Retina (tissue), 1 donor: ENCODE results near the gene THSD4.

Experiments used
- DNase-seq: peaks from one replicate; pipeline ENCODE4 v3.0.0-alpha.2; 2016

Gene THSD4

GRCh38 chr15:71098920-71099319, 16.4 kb upstream of the THSD4 start:
- DNase-seq: no peak

GRCh38 chr15:71103102-71103676, 12.1 kb upstream of the THSD4 start:
- DNase-seq: no peak

DNA sequence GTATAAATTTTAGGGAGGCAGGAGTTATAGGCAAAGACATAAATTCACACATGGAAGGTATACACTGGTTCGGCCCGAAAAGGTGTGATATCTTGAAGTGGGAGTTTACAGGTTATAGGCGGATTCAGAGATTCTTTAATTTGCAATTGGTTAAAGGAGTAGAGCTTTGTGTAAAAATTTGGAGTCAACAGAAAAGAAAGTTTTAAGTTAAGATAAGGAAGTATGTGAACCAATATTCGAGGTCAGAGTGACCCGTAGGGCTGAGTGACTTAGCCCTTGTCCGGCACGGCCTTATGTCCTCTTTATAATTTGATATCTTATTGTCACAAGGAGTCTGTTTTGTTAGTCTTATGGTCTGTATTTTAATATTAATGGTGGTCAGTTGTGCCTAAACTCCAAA, 10.6 kb upstream of the THSD4 start:
- no peak for DNase-seq

DNA sequence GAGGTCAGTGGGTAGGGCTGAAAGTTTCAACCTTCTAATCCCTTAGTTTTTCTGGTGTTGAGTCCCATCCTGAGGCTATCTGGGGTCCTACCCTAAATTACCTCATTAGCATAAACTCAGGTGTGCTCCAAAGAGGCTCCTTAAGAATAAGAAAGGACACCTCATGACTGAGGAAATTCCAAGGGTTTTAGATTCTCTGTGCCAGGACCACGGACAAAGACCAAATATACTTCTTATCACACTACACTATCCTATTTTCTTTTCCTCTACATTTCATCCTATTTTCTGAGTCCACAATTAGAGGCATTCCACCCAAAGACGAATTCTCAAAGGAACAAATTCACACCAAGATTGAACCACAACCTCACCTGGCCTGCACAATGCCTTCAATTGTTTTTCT, 9.8 kb upstream of the THSD4 start:
- no peak for DNase-seq

- no peak for DNase-seq
These were observed 8.3 kb upstream of the THSD4 start for GRCh38 chr15:71106802-71107500.

DNA sequence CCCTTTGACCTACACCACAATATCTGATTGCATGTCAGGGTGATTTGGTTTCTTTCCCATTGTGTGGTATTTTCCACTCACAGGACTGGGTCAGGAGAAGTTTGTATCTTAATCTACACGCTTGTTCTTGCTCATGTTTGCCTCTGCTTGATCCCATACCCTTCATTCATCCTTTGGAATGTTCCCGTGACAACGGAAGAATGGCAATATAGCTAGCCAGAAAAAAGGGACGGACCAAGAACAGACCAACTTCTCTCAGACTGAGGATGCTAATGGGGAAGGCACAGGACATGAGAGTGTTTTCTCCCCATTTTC, 7.8 kb upstream of the THSD4 start:
- no peak for DNase-seq

GRCh38 chr15:71109130-71109529, 6.1 kb upstream of the THSD4 start:
- no peak for DNase-seq

DNA sequence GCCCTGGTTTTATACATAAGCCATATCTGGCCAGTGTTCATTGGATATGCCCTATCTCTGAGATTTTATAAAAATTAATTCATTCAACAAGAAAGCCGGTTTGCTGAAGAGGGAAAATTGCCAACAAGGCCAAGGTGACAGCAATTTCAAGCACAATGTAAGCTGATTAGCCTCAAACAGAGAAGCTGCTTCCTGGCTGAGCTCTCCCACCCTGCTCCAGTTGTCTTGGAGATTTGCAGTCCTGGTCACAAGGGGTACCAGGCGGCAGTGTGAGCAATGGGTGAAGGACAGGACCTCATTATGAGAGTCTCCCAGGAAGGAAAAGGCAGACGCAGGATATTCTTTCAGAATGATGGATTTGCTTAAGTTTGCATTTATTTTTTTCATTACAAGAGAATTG, 5.4 kb upstream of the THSD4 start:
- DNase-seq: no peak

GRCh38 chr15:71110405-71111180, 4.7 kb upstream of the THSD4 start:
- DNase-seq: no peak

GRCh38 chr15:71111181-71111565, 4.1 kb upstream of the THSD4 start:
- DNase-seq: no peak

GRCh38 chr15:71111950-71112349, 3.3 kb upstream of the THSD4 start:
- no peak for DNase-seq

DNA sequence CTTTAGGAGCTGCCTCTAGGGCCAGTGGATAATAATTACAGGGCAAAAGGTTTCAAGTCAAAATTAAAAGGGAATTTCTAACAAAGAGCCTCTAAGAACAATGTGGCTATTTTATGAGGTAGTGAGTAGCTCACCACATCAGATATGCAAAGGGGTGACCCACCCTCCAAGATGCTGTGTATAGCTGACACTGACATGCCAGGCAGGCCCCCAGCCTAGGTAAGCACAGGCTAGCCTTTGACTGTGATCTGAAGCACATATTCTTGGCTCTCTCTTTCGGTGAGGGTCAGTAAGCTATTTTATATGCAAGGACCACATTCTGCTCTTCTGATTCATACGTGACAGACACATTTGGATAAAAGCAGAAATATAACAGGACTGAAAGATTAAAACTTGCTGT, 2.8 kb upstream of the THSD4 start:
- DNase-seq: no peak

GRCh38 chr15:71114066-71114680, 1.1 kb upstream of the THSD4 start:
- no peak for DNase-seq

- DNase-seq: peak; percentile 71
These were observed 488 bp downstream of the THSD4 start for GRCh38 chr15:71115567-71116351.

DNA sequence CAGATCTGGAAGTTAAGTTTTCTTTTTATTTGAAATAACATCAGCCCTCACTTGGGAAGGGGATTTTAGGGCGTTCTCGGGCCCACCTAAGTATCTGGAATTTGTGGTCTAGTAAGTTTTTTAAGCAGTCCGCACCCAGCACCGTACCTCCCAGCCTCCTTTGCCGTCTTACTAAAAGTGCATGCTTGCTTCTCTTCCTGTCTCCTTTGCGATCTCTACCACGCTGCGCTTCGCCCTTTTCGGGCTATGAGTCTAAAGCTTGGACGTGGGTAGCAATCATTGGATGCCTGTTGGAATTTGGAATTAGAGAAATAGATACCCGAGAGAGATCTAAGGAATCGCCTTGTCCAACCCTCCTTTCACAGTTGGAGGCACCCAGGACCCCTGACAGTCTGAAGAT, 1.1 kb downstream of the THSD4 start:
- DNase-seq: no peak

- DNase-seq: no peak
These were observed 1.7 kb downstream of the THSD4 start for GRCh38 chr15:71116942-71117341.

GRCh38 chr15:71117714-71118305, 2.5 kb downstream of the THSD4 start:
- no peak for DNase-seq

- DNase-seq: no peak
These were observed 3.1 kb downstream of the THSD4 start for GRCh38 chr15:71118345-71118744.

DNA sequence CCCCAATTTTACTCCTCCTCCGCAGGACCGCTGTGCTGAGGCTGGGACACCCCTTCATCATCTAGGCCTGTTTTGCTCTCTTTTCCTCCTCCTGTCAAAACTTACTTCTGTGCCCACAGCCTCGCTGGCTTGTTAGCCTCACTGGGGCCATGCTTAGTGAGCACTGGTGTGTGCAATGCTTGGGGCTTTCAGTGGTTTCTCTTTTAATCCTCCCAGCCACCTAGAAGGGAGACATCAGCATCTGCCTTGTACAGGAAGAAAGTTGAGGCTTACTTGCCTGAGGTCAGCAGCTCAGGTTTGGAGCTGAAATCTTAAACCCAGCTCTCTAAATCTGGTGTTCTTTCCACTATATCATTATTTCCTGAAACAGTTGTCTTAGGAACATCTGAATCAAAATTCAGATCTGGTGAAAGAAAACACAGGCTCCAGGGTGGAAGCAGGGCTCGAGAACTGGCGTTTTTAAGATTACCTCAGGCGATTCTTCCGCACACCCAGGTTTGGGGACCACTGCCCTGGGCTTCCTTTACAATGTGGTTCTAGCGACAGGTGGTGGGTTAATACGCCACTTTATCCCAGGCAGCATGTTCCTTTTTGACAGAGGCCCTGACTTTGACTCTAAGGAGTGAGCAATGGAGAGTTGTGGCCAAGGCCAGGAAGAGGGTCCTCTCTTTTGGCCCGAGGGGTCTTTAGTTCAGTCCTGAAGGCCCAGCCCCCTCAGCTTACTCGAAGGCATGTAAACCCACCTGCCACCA, 3.8 kb downstream of the THSD4 start:
- DNase-seq: no peak

- no peak for DNase-seq
These were observed 5.2 kb downstream of the THSD4 start for GRCh38 chr15:71120428-71120944.

DNA sequence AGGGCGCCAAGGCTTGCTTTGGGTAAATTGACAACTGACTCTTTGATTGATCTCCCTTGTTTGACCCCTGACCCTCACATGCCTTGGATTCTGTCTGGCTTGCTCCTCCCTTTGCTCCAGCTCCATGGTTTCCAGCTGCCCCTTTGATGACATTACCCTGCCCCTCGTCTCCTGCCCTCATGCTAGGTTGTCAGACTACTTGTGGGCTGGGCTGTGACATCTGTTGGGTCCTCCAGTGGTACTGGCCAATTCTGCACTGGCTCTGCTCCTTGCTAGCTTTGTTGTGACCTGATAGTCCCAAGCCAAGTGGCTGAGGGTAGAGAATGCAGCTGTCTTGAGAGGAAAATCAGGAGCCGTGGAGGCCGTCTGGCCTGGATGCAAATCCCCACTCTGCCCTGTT, 6.2 kb downstream of the THSD4 start:
- DNase-seq: no peak
